HL-60/S4 treated with phorbol 12-myristate 13-acetate at 8.2 ng/mL for 4 days and 3 days (cell line): ENCODE measurements around the gene PCBD1.

Source experiments
- in situ Hi-C: fragments of 300-500 bp; cut with MboI; formaldehyde crosslinking; loops from 2 replicates; pipeline ENCODE4 v1.15.0; 2022; ENCODE audit warnings: low sequenced_read_pairs

The PCBD1 gene

DNA sequence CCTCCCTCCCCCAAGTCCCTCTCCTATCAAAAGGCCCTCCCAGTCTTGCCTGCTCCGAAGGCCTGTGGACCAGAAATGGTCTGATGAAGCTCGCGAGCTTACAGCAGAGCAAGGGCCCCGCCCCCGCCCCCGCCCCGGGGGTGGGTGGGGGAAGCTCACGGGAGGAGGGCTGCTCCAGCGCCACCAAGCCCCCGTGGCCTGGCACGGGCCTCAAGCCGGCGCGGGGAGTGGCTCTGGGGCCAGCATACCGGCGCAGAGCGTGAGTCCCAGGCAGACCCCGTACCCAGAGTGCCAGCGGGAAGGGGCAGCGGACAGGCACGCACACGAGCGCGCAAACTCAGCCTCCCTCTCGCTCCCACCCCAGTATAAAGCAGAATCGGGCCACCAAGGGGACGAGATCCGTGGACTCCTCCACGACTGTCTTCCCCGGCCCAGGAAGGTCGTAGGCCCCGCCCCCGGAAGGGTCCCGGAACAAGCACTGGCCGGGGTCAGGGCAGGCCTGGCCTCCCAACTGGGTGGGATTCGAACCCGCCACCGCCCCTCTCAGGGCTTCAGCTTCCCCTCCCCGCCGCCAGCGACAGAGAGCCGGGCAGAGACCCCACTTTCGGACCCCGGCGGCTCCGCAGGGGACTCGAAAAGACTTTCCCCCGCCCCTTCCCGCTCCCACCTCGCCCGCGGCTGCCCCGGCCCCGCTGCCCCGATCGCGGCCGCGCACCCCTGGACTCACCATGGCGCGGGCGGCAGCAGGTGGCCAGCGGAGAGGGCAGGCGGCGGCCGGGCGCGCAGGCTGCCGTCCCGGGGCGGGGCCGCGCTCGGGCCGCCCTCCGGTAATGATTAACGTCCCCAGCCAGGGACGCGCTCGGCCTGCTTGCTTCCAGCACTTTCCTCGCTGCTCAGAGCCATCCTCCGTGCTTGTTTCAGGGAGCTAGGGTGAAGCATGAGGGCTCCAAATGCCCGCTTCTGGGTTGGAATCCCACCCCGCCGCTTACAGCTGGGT is at the start of gene PCBD1:
TSS of gene PCBD1 (minus strand) at position 762 of the 997 bp plus-strand sequence. CDS start at position 730, 32 bp downstream.
- in situ Hi-C loops = loop anchor here (10.0 kb wide), 1 partner anchor 343 kb away; no protein-coding TSS in a partner anchor

DNA sequence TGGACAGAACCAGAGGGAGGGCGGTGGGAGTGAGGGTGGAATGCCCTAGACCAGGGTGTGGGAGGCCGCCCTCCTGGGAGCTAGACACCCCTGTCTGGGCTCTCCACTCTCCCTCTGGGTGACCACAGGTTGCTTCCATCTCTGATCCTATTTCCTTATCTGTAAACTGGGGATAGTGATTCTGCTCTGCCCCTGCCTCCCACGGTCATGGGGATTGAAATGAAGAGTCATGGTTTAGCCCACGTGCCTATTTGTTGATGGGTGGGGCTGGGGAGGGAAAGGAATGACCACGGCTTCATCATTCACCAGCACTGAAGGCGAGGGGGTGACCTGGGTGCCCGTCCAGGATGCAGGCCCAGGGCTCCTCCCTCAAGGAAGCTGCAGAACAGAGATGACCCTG is 49.3 kb upstream of the PCBD1 start:
- in situ Hi-C loops = loop anchor here (10.0 kb wide), 1 partner anchor 347 kb away; no protein-coding TSS in a partner anchor

DNA sequence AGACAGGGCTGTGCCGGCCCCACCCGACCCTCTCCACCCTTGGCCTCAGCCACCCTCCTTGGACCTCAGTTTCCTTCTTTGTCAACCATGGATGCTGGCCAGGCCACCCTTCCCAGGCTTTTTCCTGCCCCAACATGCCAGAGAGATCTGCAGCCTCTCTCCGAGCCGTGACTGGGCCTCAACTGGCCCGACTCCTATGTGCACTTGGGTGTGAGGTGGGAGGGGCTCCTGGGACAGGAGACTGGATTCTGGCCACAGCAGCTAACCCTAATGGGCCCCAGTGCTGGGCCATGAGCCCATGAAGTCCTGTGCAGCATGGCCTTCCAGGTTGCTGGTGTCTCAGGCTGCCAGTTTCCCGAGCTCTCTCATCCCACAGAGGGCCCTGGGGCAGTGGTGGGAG is 47.7 kb upstream of the PCBD1 start:
- in situ Hi-C loops = loop anchor here (10.0 kb wide), 1 partner anchor 349 kb away; no protein-coding TSS in a partner anchor

DNA sequence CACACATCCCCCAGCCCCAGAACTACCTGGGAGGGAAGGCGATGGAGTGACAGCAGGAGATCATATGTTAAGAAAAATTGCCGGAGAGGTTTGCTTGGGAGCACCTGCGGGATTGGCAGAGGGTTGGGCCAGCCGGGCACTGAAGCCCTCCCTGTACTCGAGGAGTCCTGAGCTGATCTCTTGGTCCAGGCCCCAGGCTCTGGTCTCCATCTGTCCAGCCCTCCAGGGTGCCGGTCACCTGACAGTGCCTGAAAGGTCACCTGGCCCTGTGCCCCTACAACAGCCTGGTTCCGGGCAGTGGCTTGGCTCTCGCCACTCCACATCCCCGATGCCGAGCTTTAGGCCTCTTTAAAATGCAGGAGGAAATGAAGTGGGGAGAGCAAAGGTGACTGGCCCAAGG is 47.3 kb upstream of the PCBD1 start:
- in situ Hi-C loops = loop anchor here (10.0 kb wide), 1 partner anchor 349 kb away; no protein-coding TSS in a partner anchor

DNA sequence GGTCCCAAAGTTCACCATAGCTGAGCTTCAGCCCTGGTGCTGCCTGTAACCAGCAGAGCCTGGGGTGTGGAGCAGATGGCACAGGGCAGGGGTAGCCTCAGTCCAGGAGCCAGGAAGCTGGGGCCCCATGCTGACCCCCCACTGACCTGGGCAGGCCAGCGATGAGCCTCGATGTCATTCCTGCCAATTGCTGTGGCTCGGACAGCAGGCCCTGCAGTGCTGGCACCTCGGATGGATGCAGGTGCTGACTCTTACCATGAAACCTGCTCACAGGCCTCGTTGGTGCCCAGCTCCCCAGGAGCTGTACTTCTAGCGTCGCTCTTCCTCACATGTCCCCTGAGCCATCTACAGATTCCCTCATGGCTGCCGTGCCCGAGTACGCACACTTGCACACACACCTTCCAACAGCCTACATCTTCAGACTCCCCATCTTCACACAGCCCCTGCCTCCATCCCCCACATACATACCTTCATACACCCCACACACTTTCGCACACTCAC is 46.8 kb upstream of the PCBD1 start:
- in situ Hi-C loops = loop anchor here (10.0 kb wide), 1 partner anchor 350 kb away; no protein-coding TSS in a partner anchor

DNA sequence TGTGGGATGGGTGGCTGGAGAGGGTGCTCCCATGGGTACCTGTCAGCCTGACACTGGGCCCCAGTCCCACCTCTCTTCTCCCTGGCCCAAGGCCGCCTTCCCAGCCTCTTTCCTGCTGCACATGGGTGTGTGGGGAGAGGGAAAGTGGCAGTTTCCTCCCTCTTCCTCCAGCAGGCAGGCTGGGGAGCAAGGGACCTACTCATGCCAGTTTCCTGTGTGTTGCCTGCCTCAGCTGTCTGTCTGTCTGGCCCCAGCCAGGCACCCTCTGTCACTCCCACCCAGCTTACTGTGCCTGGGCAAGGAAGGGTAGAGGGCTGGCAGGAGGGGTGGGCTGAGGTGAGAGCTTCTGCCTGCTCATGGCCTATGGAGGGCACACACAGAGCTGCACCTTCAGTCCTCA is 46.3 kb upstream of the PCBD1 start:
- in situ Hi-C loops = loop anchor here (10.0 kb wide), 1 partner anchor 350 kb away; no protein-coding TSS in a partner anchor

DNA sequence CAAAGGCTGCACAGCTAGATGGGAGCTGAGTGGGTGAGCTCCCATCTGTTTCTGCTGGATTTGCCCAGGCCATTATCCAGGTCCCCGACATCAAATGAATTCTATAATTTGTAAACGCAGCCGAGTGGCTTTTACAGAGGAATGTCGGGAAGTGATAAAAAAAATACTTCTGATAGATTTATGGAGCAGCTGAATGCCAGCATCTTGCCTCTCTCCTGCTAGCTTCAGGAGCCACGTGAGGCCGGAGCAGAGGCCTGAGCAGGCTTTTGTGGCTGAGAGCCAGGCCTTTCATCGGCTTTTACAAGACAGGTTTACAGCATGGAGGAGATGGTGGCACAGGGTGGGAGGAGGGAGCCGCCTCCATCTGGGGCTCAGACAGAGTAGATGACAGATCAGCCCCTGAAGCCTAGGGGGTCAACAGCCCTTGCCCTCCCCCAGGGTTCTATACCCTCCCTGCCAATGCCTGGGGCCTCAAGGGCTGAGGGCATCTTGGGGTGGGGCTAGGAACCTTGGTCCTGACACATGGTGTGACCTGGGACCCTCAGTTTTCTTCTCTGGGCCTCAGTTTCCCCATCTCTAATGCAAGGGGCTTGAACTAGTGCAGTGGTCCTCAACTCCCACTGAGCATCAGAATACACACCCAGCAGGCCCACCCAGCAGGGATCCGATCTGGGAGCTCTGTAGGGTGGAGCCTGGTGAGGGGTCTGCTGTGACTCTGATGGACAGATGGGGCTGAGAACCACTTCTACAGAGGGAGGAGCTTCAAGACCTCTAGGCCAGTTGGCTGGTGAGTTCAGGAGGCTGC is 44.2 kb upstream of the PCBD1 start:
- in situ Hi-C loops = loop anchor here (10.0 kb wide), 1 partner anchor 352 kb away; no protein-coding TSS in a partner anchor

DNA sequence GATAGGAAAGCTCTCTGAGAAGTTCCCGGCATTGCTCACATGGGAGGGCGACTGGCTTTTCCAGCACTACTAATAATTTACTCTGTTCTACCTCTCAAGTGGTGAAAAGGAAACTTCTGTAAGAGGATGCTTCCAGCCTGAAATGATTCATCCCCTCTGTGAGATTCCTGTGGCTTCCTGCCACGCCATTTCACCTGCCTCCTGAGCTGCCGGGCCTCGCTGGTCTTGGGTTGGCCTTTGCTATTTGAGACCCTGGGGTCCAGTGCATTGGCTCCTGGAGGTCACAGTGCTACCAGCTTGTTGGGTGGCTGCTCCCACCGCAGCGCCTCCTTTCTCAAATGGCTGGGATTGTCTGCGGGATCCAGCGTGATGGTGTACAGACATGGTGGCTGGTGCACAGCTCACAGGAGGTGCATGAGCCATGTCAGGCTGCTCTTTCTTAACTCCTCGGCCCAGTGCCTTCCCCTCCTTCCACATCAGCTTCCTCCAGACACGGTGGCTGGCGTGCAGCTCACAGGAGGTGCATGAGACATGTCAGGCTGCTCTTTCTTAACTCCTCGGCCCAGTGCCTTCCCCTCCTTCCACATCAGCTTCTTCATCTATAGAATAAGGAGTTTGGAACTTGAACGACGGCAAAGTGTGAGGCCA is 42.9 kb upstream of the PCBD1 start:
- in situ Hi-C loops = loop anchor here (10.0 kb wide), 1 partner anchor 354 kb away; no protein-coding TSS in a partner anchor

DNA sequence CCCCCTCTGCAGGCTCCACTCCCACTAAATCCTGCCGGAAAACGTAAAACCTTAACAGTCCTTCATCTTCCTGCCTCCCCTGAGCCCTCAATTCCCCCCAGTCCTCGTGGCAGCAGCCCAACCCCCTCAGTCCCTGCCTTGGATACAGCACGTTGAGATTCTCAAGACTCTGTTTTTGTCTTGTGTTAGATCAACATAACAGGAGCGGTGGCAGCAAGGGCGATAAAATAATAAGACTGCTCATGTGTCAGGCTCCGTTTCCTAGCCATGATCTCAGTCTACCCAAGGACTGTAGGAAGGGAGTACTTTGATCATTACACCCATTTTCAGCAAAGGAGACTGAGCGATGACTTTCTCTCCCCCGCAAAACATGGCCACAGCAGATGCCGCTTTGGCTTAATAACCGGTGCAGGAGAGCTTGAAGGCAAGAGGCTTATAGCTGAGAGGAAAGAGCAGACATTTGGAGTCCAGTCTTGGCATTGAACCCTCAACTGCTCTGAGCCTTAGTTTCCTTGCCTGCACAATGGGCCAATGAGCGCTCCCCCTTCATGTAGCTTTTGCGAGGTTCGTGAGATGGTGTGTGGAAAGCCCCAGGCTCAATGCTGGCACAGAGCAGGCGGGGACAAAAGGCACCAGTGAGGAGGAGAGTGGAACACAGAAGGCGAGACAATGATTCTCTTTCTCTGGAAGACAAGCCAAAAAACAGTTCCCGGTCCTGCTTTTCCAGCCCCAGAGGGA is 42.1 kb upstream of the PCBD1 start:
- in situ Hi-C loops = loop anchor here (10.0 kb wide), 1 partner anchor 354 kb away; no protein-coding TSS in a partner anchor

DNA sequence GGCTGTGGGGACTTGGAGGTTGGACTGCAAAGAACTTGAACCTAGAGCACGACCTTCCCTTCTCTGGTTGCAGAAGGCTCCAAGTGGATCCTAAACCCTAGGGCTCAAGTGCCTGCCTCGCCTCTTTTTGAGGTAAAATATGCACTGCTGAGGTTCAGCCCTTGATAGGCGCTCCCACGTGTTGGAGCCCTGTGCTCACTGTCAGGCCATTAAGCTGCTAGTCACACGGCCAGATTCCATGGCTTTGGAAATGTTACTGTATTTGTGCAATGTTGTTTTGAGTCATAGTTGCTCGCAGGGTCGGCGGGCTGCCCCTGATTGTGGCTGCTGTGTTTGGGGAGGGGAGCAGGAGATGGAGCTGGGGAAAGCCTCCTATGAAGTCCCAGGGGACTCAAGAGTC is 39.8 kb upstream of the PCBD1 start:
- in situ Hi-C loops = no loop called here

DNA sequence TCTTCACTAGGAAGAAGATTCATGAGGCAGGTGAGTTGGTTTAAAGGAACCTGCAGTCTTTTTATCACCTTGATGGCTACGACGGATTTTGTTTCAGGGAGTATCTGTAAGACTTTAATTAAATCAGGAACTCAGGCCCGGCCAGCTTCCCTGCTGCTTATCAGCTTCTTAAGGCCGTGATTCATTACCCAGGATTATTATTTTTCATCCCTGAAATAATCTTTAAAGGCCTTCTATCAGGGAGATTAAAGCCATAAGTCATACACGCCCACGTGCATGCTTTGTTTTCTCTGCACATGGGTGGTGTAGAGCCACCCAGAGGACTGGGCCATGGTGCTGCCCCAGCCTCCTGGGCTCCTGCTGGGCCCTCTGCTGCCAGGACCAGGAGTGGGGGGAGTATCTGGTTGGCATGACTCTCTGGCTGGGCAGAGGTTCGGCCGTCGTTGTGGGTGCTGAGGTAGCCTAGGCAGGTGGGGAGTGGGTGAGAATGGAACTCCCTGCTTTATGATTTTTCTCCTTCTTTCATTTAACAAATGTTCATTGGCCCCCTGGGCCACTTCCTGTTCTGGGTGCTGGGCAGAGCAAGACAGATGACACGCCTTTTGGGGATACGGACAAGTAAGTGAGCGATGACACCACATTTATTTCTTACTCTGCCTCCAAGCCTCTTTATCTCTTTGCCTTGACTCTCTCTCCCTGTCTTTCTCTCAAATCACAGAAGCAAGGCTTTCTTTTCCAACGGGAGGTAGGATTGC is 39.0 kb upstream of the PCBD1 start:
- in situ Hi-C loops = no loop called here

DNA sequence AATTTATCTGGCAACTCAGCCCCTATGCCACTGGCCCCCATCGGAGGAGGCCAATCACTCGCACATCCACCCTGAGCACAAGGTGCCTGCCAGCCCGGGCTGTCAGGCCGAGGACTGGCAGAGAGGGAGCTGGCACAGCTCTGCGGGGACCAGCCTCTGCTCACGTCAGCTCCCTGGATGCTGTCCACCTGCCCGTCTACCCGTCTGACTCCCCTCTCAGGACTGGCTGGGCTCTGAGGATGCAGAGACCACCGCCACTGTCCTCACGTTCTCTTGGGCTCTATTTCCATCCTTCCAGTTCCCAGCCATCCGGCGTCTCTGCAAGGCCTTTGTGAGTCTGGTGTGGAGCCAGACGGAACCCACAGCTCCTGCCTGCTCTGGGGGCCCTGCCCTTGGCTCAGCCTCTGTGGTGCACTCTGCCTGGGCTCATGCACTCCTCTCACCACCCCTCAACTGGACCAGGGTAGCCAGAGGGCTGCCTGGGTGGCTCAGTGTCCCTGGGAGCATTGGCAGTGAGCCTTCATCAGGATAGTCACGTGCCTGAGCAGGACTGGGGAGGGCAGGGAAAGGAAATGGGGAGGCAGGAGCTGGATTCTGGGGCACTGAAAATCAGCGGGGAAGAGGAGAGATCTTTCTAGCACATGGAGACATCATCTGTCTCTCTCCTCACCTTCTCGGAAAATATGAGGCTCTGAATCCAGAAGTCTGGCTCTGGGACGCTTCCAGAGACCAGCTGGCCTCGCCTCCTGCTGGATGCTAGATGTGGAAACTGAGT is 38.0 kb upstream of the PCBD1 start:
- in situ Hi-C loops = no loop called here

DNA sequence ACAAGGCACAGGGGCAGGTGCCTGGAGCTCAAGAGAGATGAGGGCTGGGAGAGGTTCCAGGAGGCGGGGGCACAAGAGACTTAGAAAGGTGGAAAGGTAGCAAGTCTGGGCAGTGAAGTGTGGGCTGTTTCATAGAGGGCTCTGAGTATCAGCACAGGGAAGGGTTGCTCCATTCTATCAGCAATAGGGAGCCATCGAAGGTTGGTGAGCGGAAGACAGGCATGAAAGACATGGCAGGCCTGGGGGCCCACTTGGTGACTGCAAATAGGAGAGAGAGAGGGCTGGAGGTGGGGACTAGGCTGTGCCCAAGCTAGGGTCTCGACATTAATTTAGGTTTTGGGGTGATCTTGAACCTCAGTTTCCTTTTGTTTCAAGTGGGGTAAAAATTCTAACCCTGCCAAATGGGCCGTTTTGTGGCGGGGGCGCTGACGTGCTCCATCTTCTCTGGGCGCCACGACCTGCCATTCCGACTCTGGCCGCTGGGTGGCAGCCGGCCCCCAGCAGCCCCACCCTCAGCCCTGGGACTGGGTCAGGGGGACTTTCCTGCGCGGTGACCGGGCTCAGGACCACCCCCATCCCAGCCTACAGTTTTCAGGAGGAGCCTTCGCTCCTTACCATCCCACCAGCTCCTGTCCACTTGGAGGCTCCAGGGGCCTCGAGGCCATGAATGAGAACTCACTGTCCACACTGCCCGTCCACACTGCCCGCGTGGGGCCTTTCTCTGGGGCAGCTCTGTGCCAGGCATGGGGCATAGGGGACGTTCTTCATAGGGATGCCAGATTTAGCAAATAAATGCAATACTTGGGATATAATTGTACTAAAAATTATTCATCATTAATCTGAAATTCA is 37.2 kb upstream of the PCBD1 start:
- in situ Hi-C loops = no loop called here

DNA sequence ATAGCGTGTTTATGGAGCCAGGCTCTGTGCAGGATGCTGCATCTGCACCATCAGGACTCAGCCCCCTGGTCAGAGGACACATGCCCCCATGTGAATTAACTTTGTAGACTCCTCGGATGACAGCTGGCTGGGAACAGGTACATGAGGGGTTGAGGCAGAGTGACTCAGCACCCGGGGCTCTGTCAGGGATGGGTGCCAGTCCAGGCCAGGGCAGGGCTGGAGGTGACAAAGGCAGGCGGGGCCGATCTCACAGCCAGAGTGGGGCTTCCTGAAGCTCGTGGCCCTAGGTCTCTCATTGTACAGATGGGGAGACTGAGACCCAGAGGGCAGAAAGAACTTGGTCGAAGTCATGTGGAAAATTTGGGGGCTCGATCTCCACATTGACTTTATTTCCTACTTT is 35.3 kb upstream of the PCBD1 start:
- in situ Hi-C loops = loop anchor here (25.0 kb wide), 1 partner anchor 289 kb away; the partner anchor contains the start of gene UNC5B

DNA sequence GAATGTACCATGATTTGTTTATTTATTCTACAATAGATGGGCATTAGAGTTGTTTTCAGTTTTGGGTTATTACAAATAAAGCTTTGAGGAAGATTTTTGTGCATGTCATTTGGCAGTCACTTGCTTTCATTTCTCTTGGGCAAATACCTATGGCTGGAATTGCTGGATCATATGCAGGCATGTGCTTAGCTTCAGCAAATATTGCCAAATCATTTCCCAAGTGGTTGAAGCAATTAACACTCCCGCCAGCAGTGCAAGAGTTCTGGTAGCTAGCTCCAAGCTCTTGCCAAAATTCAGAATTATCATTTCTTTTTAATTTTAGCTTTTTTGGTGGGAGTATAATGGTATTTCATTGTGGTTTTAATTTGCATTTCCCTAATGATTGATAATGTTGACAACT is 32.9 kb upstream of the PCBD1 start:
- in situ Hi-C loops = loop anchor here (25.0 kb wide), 1 partner anchor 291 kb away; the partner anchor contains the start of gene UNC5B

DNA sequence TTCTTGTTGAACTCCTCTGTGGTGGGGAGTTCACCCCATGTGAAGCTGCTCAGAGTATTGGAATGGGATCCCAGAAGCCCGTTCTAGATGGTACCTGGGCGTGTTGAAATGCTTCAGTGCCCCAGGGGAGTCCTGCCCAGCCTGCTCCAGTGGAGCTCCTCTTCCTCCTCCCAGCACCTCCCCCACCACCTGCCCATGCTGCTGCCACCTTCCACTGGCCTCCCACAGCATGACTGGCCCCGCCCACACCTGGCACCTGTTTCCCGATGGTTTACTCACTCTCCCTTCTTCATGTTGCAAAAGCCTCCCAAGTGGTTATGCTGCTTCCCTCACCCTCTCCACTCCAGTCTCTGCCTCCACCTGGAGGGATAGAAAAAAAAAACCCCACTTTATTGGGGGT is 32.2 kb upstream of the PCBD1 start:
- in situ Hi-C loops = loop anchor here (25.0 kb wide), 1 partner anchor 292 kb away; the partner anchor contains the start of gene UNC5B

DNA sequence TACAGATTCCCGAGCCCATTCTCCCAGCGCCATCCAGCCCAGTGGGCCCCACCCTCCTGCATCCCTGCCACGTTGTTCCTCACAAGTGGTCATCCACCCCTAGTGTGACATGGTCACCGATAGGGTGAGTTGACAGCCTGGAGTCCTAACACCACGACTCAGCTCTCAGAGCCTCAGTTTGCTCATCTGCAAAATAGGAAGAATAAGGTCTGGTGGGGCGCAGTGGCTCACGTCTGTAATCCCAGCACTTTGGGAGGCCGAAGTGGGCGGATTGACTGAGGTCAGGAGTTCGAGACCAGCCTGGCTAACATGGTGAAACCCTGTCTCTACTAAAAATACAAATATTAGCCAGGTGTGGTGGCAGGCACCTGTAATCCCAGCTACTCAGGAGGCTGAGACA is 31.5 kb upstream of the PCBD1 start:
- in situ Hi-C loops = loop anchor here (25.0 kb wide), 1 partner anchor 292 kb away; the partner anchor contains the start of gene UNC5B
